ENCODE results near the gene SFXN1.
"Not testable (repeated sequence)": the region's sequence is repeated elsewhere in the genome, so short reads cannot be mapped to it uniquely, and the experiment has no call there.

The SFXN1 gene

GRCh38 chr5:175478384-175479124 lies at the start of gene SFXN1:
SFXN1 (plus strand) TSS chr5:175478560; CDS start chr5:175492104, 13,544 bp downstream.
- peak; percentile 39 to 75 for DNase-seq

- DNase-seq: no peak
Measured at GRCh38 chr5:175434800-175435199, 43.6 kb upstream of the SFXN1 start.

GRCh38 chr5:175436359-175436758 lies 42.0 kb upstream of the SFXN1 start:
- no peak for DNase-seq

- no peak for DNase-seq
Measured at GRCh38 chr5:175438234-175438857, 40.0 kb upstream of the SFXN1 start.

- DNase-seq: no peak
Measured at GRCh38 chr5:175443514-175444059, 34.8 kb upstream of the SFXN1 start.

GRCh38 chr5:175444060-175444904 lies 34.1 kb upstream of the SFXN1 start, which contains the start of gene DRD1:
DRD1 (minus strand) TSS chr5:175444182; CDS start chr5:175443099, 1,083 bp downstream.
- peak in 1 of 2 donors; percentile 23 for DNase-seq

- no peak for DNase-seq
Measured at GRCh38 chr5:175444905-175445456, 33.4 kb upstream of the SFXN1 start.

- DNase-seq: not testable (repeated sequence)
Measured at GRCh38 chr5:175446378-175446777, 32.0 kb upstream of the SFXN1 start.

GRCh38 chr5:175447571-175447970 lies 30.8 kb upstream of the SFXN1 start:
- DNase-seq: no peak

- DNase-seq: no peak
Measured at GRCh38 chr5:175448276-175448675, 30.1 kb upstream of the SFXN1 start.

- no peak for DNase-seq
Measured at GRCh38 chr5:175452166-175452565, 26.2 kb upstream of the SFXN1 start.

GRCh38 chr5:175454338-175454737 lies 24.0 kb upstream of the SFXN1 start:
- not testable (repeated sequence) for DNase-seq

- no peak for DNase-seq
Measured at GRCh38 chr5:175456105-175456742, 22.1 kb upstream of the SFXN1 start.

- no peak for DNase-seq
Measured at GRCh38 chr5:175457466-175457865, 20.9 kb upstream of the SFXN1 start.

- DNase-seq: peak in 1 of 2 donors; percentile 20
Measured at GRCh38 chr5:175460126-175460525, 18.2 kb upstream of the SFXN1 start.

GRCh38 chr5:175460552-175460951 lies 17.8 kb upstream of the SFXN1 start:
- DNase-seq: no peak

- no peak for DNase-seq
Measured at GRCh38 chr5:175461370-175461769, 17.0 kb upstream of the SFXN1 start.

GRCh38 chr5:175463641-175464040 lies 14.7 kb upstream of the SFXN1 start:
- no peak for DNase-seq

- peak in 1 of 2 donors; percentile 38 for DNase-seq
Measured at GRCh38 chr5:175464074-175464941, 14.1 kb upstream of the SFXN1 start.

- no peak for DNase-seq
Measured at GRCh38 chr5:175464942-175465233, 13.5 kb upstream of the SFXN1 start.

GRCh38 chr5:175465282-175465681 lies 13.1 kb upstream of the SFXN1 start:
- no peak for DNase-seq

All from hippocampal formation (tissue), 2 donors.